Measurements from ENCODE around the gene FANCC. TPM values are rescaled to one million over a fixed set of nuclear protein-coding genes. Genes with fewer than 3 reads are reported as not detected.
"Not testable (repeated sequence)": the region's sequence is repeated elsewhere in the genome, so short reads cannot be mapped to it uniquely, and the experiment has no call there.

FANCC gene
- total RNA-seq, 1 donor from 2014 or later: 18.7 TPM

- intact Hi-C loops (cut with micrococcal nuclease): no loop called here
- peaks cover 4% of the 10 kb centered on the region for H3K27me3 Mint-ChIP-seq (ENCODE audit: insufficient read depth)
- no peak overlapping the region for H3K27ac Mint-ChIP-seq
Observed at GRCh38 chr9:95292226-95292625, 25.3 kb downstream of the FANCC start.

GRCh38 chr9:95286151-95286550, 31.4 kb downstream of the FANCC start:
- H3K27ac Mint-ChIP-seq: no peak overlapping the region
- no peak overlapping the region for H3K4me3 Mint-ChIP-seq
- H3K27me3 Mint-ChIP-seq (ENCODE audit: insufficient read depth): peaks cover 7% of the 10 kb centered on the region
- H3K4me1 Mint-ChIP-seq (ENCODE audit: low read depth): no peaks in the 10 kb centered on the region
- H3K36me3 Mint-ChIP-seq (ENCODE audit: low read depth): peaks cover 4% of the 10 kb centered on the region
- peaks cover 9% of the 10 kb centered on the region for H3K9me3 Mint-ChIP-seq
- DNase-seq (ENCODE audit: low spot score): no peak
- intact Hi-C loops (cut with micrococcal nuclease): no loop called here

More at GRCh38 chr9:95292226-95292625, 25.3 kb downstream of the FANCC start:
- no peaks in the 10 kb centered on the region for H3K4me1 Mint-ChIP-seq (ENCODE audit: low read depth)
- peaks cover 7% of the 10 kb centered on the region for H3K9me3 Mint-ChIP-seq
- H3K4me3 Mint-ChIP-seq: no peak overlapping the region
- DNase-seq (ENCODE audit: low spot score): no peak
- peaks cover 5% of the 10 kb centered on the region for H3K36me3 Mint-ChIP-seq (ENCODE audit: low read depth)

- peaks cover 10% of the 10 kb centered on the region for H3K9me3 Mint-ChIP-seq
- no peak for DNase-seq (ENCODE audit: low spot score)
- H3K4me1 Mint-ChIP-seq (ENCODE audit: low read depth): no peaks in the 10 kb centered on the region
- no peak overlapping the region for H3K4me3 Mint-ChIP-seq
- H3K27ac Mint-ChIP-seq: no peak overlapping the region
- H3K27me3 Mint-ChIP-seq (ENCODE audit: insufficient read depth): peaks cover 9% of the 10 kb centered on the region
- peaks cover 7% of the 10 kb centered on the region for H3K36me3 Mint-ChIP-seq (ENCODE audit: low read depth)
- intact Hi-C loops (cut with micrococcal nuclease): no loop called here
Observed at GRCh38 chr9:95285307-95285706, 32.2 kb downstream of the FANCC start.

- no peak for DNase-seq (ENCODE audit: low spot score)
- H3K4me3 Mint-ChIP-seq: no peak overlapping the region
- peaks cover 7% of the 10 kb centered on the region for H3K36me3 Mint-ChIP-seq (ENCODE audit: low read depth)
- H3K27ac Mint-ChIP-seq: no peak overlapping the region
- H3K9me3 Mint-ChIP-seq: peaks cover 17% of the 10 kb centered on the region
- intact Hi-C loops (cut with micrococcal nuclease): no loop called here
- peaks cover 9% of the 10 kb centered on the region for H3K27me3 Mint-ChIP-seq (ENCODE audit: insufficient read depth)
- H3K4me1 Mint-ChIP-seq (ENCODE audit: low read depth): no peaks in the 10 kb centered on the region
Observed at GRCh38 chr9:95284162-95285080, 33.1 kb downstream of the FANCC start.

GRCh38 chr9:95283673-95284072, 33.8 kb downstream of the FANCC start:
- no peak for DNase-seq (ENCODE audit: low spot score)
- Mint-ChIP-seq H3K9me3 (peaks cover 17% of the 10 kb centered on the region), H3K4me3 (no peak overlapping the region), H3K36me3 (ENCODE audit: low read depth) (peaks cover 7% of the 10 kb centered on the region), H3K27me3 (ENCODE audit: insufficient read depth) (peaks cover 8% of the 10 kb centered on the region), H3K27ac (no peak overlapping the region), H3K4me1 (ENCODE audit: low read depth) (no peaks in the 10 kb centered on the region)
- intact Hi-C loops (cut with micrococcal nuclease): no loop called here

GRCh38 chr9:95282332-95282731, 35.2 kb downstream of the FANCC start:
- no peak for DNase-seq (ENCODE audit: low spot score)
- H3K9me3 Mint-ChIP-seq: peaks cover 25% of the 10 kb centered on the region
- no peak overlapping the region for H3K4me3 Mint-ChIP-seq
- intact Hi-C loops (cut with micrococcal nuclease): no loop called here
- peaks cover 5% of the 10 kb centered on the region for H3K27me3 Mint-ChIP-seq (ENCODE audit: insufficient read depth)
- H3K36me3 Mint-ChIP-seq (ENCODE audit: low read depth): peaks cover 11% of the 10 kb centered on the region
- no peaks in the 10 kb centered on the region for H3K4me1 Mint-ChIP-seq (ENCODE audit: low read depth)
- H3K27ac Mint-ChIP-seq: no peak overlapping the region

GRCh38 chr9:95280745-95281144, 36.8 kb downstream of the FANCC start:
- Mint-ChIP-seq H3K4me1 (ENCODE audit: low read depth) (peaks cover 11% of the 10 kb centered on the region), H3K27ac (no peak overlapping the region), H3K9me3 (peaks cover 25% of the 10 kb centered on the region), H3K36me3 (ENCODE audit: low read depth) (peaks cover 11% of the 10 kb centered on the region), H3K4me3 (no peak overlapping the region), H3K27me3 (ENCODE audit: insufficient read depth) (peaks cover 5% of the 10 kb centered on the region)
- DNase-seq (ENCODE audit: low spot score): no peak
- intact Hi-C loops (cut with micrococcal nuclease): no loop called here

GRCh38 chr9:95277509-95277908, 40.0 kb downstream of the FANCC start:
- intact Hi-C loops (cut with micrococcal nuclease): no loop called here
- Mint-ChIP-seq H3K4me3 (no peak overlapping the region), H3K36me3 (ENCODE audit: low read depth) (peaks cover 11% of the 10 kb centered on the region), H3K27me3 (ENCODE audit: insufficient read depth) (peaks cover 5% of the 10 kb centered on the region), H3K4me1 (ENCODE audit: low read depth) (peaks cover 21% of the 10 kb centered on the region), H3K27ac (no peak overlapping the region), H3K9me3 (peaks cover 25% of the 10 kb centered on the region)
- DNase-seq (ENCODE audit: low spot score): no peak

- Mint-ChIP-seq H3K9me3 (peaks cover 25% of the 10 kb centered on the region), H3K27ac (no peak overlapping the region), H3K4me3 (no peak overlapping the region), H3K27me3 (ENCODE audit: insufficient read depth) (peaks cover 4% of the 10 kb centered on the region), H3K36me3 (ENCODE audit: low read depth) (peaks cover 11% of the 10 kb centered on the region), H3K4me1 (ENCODE audit: low read depth) (peaks cover 21% of the 10 kb centered on the region)
- intact Hi-C loops (cut with micrococcal nuclease): no loop called here
- no peak for DNase-seq (ENCODE audit: low spot score)
Observed at GRCh38 chr9:95276395-95276954, 41.0 kb downstream of the FANCC start.

GRCh38 chr9:95274160-95274559, 43.3 kb downstream of the FANCC start:
- H3K27me3 Mint-ChIP-seq (ENCODE audit: insufficient read depth); H3K4me3 Mint-ChIP-seq; intact Hi-C loops (cut with micrococcal nuclease); DNase-seq (ENCODE audit: low spot score); H3K9me3 Mint-ChIP-seq; H3K27ac Mint-ChIP-seq; H3K36me3 Mint-ChIP-seq (ENCODE audit: low read depth): not testable (repeated sequence)
- H3K4me1 Mint-ChIP-seq (ENCODE audit: low read depth): peaks cover 21% of the 10 kb centered on the region

GRCh38 chr9:95273369-95274022, 44.0 kb downstream of the FANCC start:
- DNase-seq (ENCODE audit: low spot score): no peak
- H3K4me1 Mint-ChIP-seq (ENCODE audit: low read depth): peaks cover 27% of the 10 kb centered on the region
- H3K4me3 Mint-ChIP-seq: no peak overlapping the region
- intact Hi-C loops (cut with micrococcal nuclease): no loop called here
- peaks cover 7% of the 10 kb centered on the region for H3K9me3 Mint-ChIP-seq
- H3K36me3 Mint-ChIP-seq (ENCODE audit: low read depth): peaks cover 2% of the 10 kb centered on the region
- H3K27me3 Mint-ChIP-seq (ENCODE audit: insufficient read depth): peaks cover 2% of the 10 kb centered on the region
- H3K27ac Mint-ChIP-seq: no peak overlapping the region

GRCh38 chr9:95272830-95273229, 44.7 kb downstream of the FANCC start:
- H3K4me1 Mint-ChIP-seq (ENCODE audit: low read depth): peaks cover 34% of the 10 kb centered on the region
- H3K27me3 Mint-ChIP-seq (ENCODE audit: insufficient read depth): peaks cover 2% of the 10 kb centered on the region
- intact Hi-C loops (cut with micrococcal nuclease): no loop called here
- H3K4me3 Mint-ChIP-seq: no peak overlapping the region
- no peaks in the 10 kb centered on the region for H3K36me3 Mint-ChIP-seq (ENCODE audit: low read depth)
- DNase-seq (ENCODE audit: low spot score): no peak
- H3K9me3 Mint-ChIP-seq: no peaks in the 10 kb centered on the region
- H3K27ac Mint-ChIP-seq: no peak overlapping the region

- peaks cover 42% of the 10 kb centered on the region for H3K4me1 Mint-ChIP-seq (ENCODE audit: low read depth)
- peaks cover 2% of the 10 kb centered on the region for H3K27me3 Mint-ChIP-seq (ENCODE audit: insufficient read depth)
- H3K27ac Mint-ChIP-seq: no peak overlapping the region
- no peaks in the 10 kb centered on the region for H3K9me3 Mint-ChIP-seq
- H3K4me3 Mint-ChIP-seq: no peak overlapping the region
- no peak for DNase-seq (ENCODE audit: low spot score)
- intact Hi-C loops (cut with micrococcal nuclease): no loop called here
- peaks cover 4% of the 10 kb centered on the region for H3K36me3 Mint-ChIP-seq (ENCODE audit: low read depth)
Observed at GRCh38 chr9:95270790-95271189, 46.7 kb downstream of the FANCC start.
